IPS-20b (cell line): ENCODE data around the gene SLC18A3.
A peak's percentile ranks its signal among the peaks of the same experiment; 100 is the strongest.

Experiments used
- H3K27ac ChIP-seq: one replicate; pipeline ENCODE4 v1.5.1; 2013; ENCODE audit warnings: low read length
- H3K27me3 ChIP-seq: 2 replicates; pipeline ENCODE4 v1.6.1; 2013; ENCODE audit warnings: mild to moderate bottlenecking, low read length, inconsistent platforms; ENCODE audit not compliant: insufficient read depth
- H3K36me3 ChIP-seq: 2 replicates; pipeline ENCODE4 v1.6.1; 2013; ENCODE audit warnings: low read depth, mild to moderate bottlenecking, inconsistent platforms, low read length, moderate library complexity; ENCODE audit not compliant: insufficient read depth
- H3K4me1 ChIP-seq: 2 replicates; pipeline ENCODE4 v1.6.1; 2013; ENCODE audit warnings: mild to moderate bottlenecking, control low read depth, inconsistent platforms, low read length, moderate library complexity; ENCODE audit not compliant: insufficient read depth
- H3K4me3 ChIP-seq: 2 replicates; pipeline ENCODE4 v1.5.1; 2013; ENCODE audit warnings: mild to moderate bottlenecking, low read length, inconsistent platforms
- H3K9ac ChIP-seq: 2 replicates; pipeline ENCODE4 v1.6.1; 2013; ENCODE audit warnings: low read depth, mild to moderate bottlenecking, inconsistent platforms, low read length, moderate library complexity
- H3K9me3 ChIP-seq: 2 replicates; pipeline ENCODE4 v1.6.1; 2013; ENCODE audit warnings: mild to moderate bottlenecking, low read depth, low read length, inconsistent platforms; ENCODE audit not compliant: insufficient read depth

SLC18A3 gene

DNA sequence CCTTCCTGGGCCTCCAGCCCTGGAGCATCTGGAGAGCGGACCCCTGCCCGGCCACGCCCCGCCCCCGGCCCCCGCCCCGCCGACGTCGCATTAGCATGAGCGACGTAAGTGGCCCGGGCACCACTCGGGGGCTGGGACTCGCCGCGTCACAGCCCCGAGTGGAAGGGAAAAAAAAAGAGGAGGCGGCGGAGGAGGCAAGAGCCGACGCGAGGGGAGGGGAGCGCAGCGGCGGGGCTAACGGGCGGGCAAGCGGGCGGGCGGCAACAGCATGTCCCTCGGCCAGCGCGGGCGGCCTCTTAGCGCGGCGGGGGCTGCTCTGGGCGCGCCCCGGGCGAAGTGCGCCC is at the start of gene SLC18A3:
Gene SLC18A3, plus strand, starts transcription at position 197 of the 344 bp plus-strand sequence. CDS start 431 bp downstream, outside the sequence.
- peaks cover 4% of the 10 kb centered on the region; the same call in 1 of the 2 replicates for H3K4me1 ChIP-seq
- no peaks in the 10 kb centered on the region for H3K36me3 ChIP-seq
- H3K4me3 ChIP-seq = peak within 1 kb of the TSS; percentile 72
- no peaks in the 10 kb centered on the region; the same call in 1 of the 2 replicates for H3K9me3 ChIP-seq
- peaks cover 100% of the 10 kb centered on the region for H3K27me3 ChIP-seq
- H3K27ac ChIP-seq = no peak within 1 kb of the TSS
- no peak within 1 kb of the TSS for H3K9ac ChIP-seq

DNA sequence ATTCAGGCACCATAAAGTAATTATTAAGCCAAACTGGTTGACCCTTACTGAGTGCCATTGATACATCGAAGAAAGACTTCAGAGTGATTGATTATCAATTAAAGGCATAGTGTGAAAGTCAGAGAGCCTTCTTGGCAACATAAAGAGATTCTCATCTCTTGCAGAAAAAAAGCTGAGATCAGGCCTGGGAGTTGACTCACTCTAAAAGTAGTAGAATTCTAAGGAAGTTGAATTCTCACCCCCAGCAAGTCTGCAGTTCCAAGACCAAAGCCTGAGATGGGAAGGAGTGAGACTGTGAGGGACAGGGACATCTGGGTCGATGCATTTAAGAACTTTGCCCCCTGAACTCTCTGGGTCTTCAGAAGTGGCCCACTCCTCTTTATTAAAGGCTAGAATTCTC is 49.6 kb upstream of the SLC18A3 start:
- no peak overlapping the region for H3K9ac ChIP-seq
- no peaks in the 10 kb centered on the region for H3K36me3 ChIP-seq
- H3K9me3 ChIP-seq = peaks cover 3% of the 10 kb centered on the region; the same call in 1 of the 2 replicates
- no peak overlapping the region for H3K4me3 ChIP-seq
- peaks cover 10% of the 10 kb centered on the region for H3K4me1 ChIP-seq
- H3K27ac ChIP-seq = no peak overlapping the region
- no peaks in the 10 kb centered on the region for H3K27me3 ChIP-seq

DNA sequence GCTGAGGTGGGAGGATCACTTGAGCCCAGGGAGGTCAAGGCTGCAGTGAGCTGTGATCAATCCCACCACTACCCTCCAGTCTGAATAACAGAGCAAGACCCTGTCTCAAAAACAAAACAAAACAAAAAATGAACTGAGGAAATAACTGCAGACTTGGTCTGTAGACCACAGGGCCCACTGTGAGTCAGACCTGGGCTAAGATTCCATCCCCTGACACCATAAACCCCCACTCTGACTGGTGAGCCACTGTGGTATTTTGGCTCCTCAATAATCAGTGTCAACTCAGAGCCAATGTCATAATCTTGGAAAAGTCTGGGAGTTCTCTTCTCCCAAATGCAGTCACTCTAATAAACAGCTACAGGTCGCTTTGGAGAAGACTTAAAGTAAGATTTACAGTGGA is 47.2 kb upstream of the SLC18A3 start:
- no peaks in the 10 kb centered on the region for H3K27me3 ChIP-seq
- no peaks in the 10 kb centered on the region for H3K9me3 ChIP-seq
- no peak overlapping the region for H3K9ac ChIP-seq
- H3K4me3 ChIP-seq = no peak overlapping the region
- no peak overlapping the region for H3K27ac ChIP-seq
- H3K36me3 ChIP-seq = no peaks in the 10 kb centered on the region
- H3K4me1 ChIP-seq = peaks cover 10% of the 10 kb centered on the region

DNA sequence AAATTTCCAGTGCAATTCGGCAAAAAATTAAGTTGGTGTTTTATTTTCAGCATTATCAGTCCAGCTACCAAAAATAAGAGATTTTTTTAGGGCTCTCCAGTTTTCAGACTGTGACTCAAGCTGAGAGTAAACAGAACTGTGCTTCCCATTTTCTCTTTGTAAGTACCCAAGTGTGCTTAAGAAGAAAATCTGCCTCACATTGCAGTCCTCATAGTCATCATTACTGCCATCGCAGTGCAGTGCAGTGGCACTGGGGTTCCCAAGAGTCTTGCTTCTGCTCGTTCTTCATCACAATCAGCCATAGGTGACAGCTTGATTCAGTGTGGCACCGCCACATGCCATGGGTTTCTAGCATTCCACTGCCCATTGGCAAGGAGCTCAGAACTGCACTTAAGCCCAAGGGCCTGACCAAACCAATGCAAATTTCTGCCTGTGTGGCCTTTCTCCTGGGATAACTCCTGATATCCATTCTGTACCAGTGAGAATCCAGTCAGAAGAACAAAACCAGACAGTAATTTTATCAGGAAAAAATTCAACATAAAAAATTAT is 45.6 kb upstream of the SLC18A3 start:
- Histone ChIP-seq H3K9ac (no peak overlapping the region), H3K9me3 (no peaks in the 10 kb centered on the region), H3K27me3 (no peaks in the 10 kb centered on the region), H3K27ac (no peak overlapping the region), H3K4me1 (peaks cover 8% of the 10 kb centered on the region), H3K36me3 (no peaks in the 10 kb centered on the region), H3K4me3 (no peak overlapping the region)

DNA sequence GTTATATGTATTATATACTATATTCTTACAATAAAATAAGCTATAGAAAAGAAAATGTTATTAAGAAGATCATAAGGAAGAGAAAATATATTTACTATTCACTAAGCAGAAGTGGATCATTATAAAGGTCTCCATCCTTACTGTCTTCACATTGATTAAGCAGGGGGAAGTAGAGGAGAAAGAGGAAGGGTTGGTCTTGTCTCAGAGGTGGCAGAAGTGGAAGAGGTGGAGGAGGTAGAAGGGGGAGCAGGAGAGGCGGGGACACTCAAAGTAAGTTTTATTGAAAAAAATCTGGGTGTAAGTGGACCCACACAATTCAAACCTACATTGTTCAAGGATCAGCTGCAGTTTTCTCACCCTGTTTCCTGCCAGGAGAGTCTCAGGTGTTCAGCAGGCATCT is 42.3 kb upstream of the SLC18A3 start:
- no peaks in the 10 kb centered on the region for H3K4me1 ChIP-seq
- no peak overlapping the region for H3K4me3 ChIP-seq
- no peak overlapping the region for H3K27ac ChIP-seq
- H3K9ac ChIP-seq = no peak overlapping the region
- H3K9me3 ChIP-seq = no peaks in the 10 kb centered on the region
- no peaks in the 10 kb centered on the region for H3K27me3 ChIP-seq
- H3K36me3 ChIP-seq = no peaks in the 10 kb centered on the region

DNA sequence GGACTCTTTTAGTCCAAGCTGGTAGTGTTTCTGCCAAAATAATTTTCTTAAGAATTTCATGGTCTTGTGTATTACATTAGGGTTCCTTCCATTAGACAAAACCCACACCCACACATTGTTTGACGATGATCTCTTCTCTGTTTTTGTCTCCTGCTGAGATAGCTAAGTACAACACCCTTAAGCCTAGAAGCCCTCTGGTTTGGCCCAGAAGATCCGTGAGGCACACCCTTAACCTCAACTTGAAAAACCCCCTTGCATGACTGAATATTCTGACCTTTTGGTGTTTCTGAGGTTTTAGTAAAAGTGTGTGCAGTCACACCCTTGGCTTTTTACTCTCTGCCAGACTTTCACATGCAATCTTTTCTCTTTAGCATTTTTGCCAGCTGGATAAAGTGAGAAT is 41.9 kb upstream of the SLC18A3 start:
- Histone ChIP-seq H3K27ac (no peak overlapping the region), H3K27me3 (no peaks in the 10 kb centered on the region), H3K4me1 (no peaks in the 10 kb centered on the region), H3K9me3 (no peaks in the 10 kb centered on the region), H3K4me3 (no peak overlapping the region), H3K9ac (no peak overlapping the region), H3K36me3 (no peaks in the 10 kb centered on the region)

DNA sequence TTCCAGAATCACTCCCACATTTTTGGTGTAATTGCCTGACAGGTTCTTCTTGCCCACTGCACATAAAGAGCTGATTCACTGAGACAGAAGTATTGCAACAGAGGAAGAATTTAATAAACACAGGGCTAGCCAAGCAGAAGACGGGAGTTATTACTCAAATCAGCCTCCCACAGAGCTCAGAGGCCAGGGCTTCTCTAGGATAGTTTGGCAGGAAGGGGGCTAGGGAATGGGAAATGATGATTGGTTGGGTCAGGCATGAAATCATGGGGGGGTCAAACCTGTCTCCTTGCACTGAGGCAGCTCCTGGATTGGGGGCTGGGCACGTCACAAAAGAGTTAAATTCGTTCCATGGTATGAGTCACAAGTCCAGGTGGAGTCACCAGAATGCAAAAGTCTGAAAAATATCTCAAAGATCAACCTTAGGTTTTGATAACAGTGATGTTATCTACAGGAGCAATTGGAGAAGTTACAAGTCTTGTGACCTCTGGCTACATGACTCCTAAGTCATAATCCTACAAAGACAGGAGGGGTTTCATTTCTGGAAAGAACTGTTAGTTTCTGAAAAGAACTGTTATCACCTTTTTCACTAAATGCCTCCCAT is 41.0 kb upstream of the SLC18A3 start:
- no peaks in the 10 kb centered on the region for H3K27me3 ChIP-seq
- H3K9ac ChIP-seq = no peak overlapping the region
- no peak overlapping the region for H3K27ac ChIP-seq
- no peaks in the 10 kb centered on the region for H3K4me1 ChIP-seq
- H3K9me3 ChIP-seq = no peaks in the 10 kb centered on the region
- H3K36me3 ChIP-seq = no peaks in the 10 kb centered on the region
- no peak overlapping the region for H3K4me3 ChIP-seq

DNA sequence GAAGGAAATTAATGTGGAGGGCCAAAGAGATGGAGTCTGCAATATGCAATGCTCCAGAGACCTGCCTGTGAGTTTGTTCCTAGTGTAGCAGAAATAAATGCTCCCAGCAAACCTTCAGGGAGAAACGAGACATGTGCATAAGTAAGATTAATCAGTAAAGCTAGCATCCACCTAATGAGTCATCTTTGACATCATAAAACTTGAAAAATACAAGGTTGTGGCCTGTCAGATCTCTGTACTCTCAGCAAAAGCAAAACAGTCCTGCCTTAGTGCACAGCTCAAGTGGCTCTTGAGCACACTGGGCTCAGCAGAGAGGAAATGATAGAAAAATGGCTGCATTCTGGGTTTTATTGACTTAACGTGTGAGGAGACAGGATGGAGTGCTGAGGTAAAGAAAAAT is 38.7 kb upstream of the SLC18A3 start:
- Histone ChIP-seq H3K36me3 (no peaks in the 10 kb centered on the region), H3K27me3 (no peaks in the 10 kb centered on the region), H3K9me3 (no peaks in the 10 kb centered on the region), H3K9ac (no peak overlapping the region), H3K4me3 (no peak overlapping the region), H3K27ac (no peak overlapping the region), H3K4me1 (no peaks in the 10 kb centered on the region)

DNA sequence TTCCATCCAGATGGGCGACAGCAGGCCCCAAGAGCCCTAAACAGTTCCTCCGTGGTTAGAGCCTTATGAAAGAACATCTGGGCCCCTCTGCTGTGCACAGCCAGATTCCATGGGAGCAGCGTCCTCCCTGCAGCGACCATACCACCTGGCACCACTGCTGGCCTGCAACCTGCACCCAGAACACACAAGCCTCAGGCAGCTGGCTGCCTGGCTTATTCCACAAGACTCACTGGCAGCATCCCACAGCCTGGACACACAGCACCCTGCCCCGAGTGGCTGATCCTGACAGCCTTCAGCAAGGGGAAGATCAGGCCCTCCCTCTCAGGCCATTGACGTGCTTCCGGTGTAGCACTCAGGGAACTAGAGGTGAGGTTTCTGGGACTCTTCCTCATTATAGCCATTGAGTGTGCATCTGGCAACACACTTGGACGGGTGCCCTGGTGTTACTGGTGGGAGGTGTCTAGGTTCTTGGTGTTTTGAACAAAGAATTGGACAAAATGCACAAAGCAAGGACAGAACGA is 37.5 kb upstream of the SLC18A3 start:
- no peak overlapping the region for H3K27ac ChIP-seq
- H3K9ac ChIP-seq = no peak overlapping the region
- no peaks in the 10 kb centered on the region for H3K4me1 ChIP-seq
- H3K4me3 ChIP-seq = no peak overlapping the region
- H3K27me3 ChIP-seq = no peaks in the 10 kb centered on the region
- no peaks in the 10 kb centered on the region for H3K9me3 ChIP-seq
- no peaks in the 10 kb centered on the region for H3K36me3 ChIP-seq

DNA sequence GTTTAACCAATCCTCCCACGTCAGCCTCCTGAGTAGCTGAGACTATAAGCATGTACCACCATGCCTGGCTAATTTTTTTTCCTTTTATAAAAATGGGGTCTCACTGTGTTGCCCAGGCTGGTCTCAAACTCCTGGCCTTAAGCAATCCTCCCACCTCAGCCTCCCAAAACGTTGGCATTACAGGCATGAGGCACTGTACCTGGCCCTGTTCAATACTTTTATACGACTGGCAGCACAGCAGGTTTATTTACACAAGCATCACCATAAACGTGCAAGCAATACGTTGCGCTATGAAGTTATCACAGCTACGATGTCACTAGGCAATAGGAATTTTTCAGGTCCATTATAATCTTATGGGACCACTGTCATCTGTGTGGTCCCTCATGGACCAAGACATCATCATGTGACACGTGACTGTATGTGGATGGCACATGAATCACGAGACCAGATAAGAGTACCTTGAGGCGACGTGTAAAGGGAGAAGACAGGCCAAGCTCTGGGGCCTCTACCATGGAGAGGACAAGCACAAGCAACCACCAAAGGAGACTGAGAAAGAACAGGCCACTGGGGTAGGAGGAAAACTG is 34.5 kb upstream of the SLC18A3 start:
- no peak overlapping the region for H3K4me3 ChIP-seq
- H3K4me1 ChIP-seq = no peaks in the 10 kb centered on the region
- H3K27ac ChIP-seq = no peak overlapping the region
- H3K9ac ChIP-seq = no peak overlapping the region
- no peaks in the 10 kb centered on the region for H3K27me3 ChIP-seq
- H3K36me3 ChIP-seq = no peaks in the 10 kb centered on the region
- H3K9me3 ChIP-seq = no peaks in the 10 kb centered on the region

DNA sequence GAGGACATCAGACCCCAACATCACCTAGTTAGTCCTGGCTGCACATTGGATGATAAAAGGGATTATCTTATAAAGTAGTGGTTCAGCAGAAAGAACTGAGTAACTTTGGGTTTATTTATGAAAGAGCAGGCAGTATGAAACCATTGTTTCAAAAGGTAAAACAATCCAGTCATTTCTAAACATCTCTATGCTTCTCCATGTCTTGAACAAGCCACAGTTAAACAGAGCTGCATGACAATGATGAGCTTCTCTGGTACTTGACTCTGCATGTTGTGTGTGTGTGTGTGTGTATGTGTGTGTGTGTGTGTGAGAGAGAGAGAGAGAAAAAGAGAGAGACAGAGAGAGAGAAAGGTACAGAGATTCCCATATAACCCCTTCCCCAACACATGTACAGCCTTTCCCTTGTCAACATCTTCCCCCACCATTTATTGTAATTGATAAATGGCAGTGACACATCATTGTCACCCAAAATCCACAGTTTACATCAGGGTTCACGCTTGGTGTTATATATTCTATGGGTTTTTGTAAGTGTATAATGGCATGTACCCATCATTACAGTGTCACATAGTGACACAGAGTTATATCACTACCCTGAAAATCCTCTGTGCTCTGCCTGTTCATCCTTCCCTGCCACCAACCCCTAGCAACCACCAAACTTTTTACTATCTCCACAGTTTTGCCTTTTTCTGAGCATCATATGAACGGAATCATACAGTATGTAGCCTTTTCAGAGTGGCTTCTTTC is 32.8 kb upstream of the SLC18A3 start:
- Histone ChIP-seq H3K27ac (no peak overlapping the region), H3K9me3 (no peaks in the 10 kb centered on the region), H3K4me3 (no peak overlapping the region), H3K9ac (no peak overlapping the region), H3K27me3 (no peaks in the 10 kb centered on the region), H3K4me1 (no peaks in the 10 kb centered on the region), H3K36me3 (no peaks in the 10 kb centered on the region)

DNA sequence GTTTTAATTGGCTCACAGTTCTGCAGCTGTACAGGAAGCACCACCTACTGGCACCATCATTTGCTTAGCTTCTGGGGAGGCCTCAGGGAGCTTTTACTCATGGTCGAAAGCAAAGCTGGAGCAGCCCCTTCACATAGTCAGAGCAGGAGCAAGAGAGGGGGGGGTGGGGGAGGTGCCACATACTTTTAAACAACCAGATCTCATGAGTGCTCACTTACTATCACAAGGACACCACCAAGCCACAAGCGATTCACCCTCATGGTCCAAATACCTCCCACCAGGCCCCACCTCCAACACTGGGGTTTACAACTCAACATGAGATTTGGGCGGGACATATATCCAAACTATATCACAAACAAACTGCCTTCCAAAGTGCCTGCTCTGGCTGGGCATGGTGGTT is 31.7 kb upstream of the SLC18A3 start:
- Histone ChIP-seq H3K9me3 (no peaks in the 10 kb centered on the region), H3K27ac (no peak overlapping the region), H3K27me3 (no peaks in the 10 kb centered on the region), H3K4me3 (no peak overlapping the region), H3K4me1 (no peaks in the 10 kb centered on the region), H3K36me3 (no peaks in the 10 kb centered on the region), H3K9ac (no peak overlapping the region)
